ENCODE results near the gene PPP1R12C. TPM values are rescaled to one million over a fixed set of nuclear protein-coding genes. Genes with fewer than 3 reads are reported as not detected.

The PPP1R12C gene
- total and polyA plus RNA-seq, 9 donors = 21.4 to 152 (median 110) TPM

GRCh38 chr19:55080121-55080967 is 37.1 kb downstream of the PPP1R12C start:
- intact Hi-C loops (cut with DNase I) = no loop called here
- Histone ChIP-seq H3K27me3 (peaks cover 11% of the 10 kb centered on the region), H3K4me1 (ENCODE audit: insufficient read depth) (peaks cover 9% of the 10 kb centered on the region), H3K36me3 (no peaks in the 10 kb centered on the region), H3K9me3 (peaks cover 0 to 4% of the 10 kb centered on the region in 2 donors), H3K4me3 (no peak overlapping the region), H3K27ac (no peak overlapping the region)
- TF ChIP-seq POLR2A (IDR thresholded peaks at IDR 0.05) (no peak), EP300 (IDR thresholded peaks at IDR 0.05) (no peak), CTCF (IDR thresholded peaks at IDR 0.05) (no peak)
- 4 to 7% (median 5%) methylated on average over 55 of the region's 55 CpGs for WGBS, 3 donors
- DNase-seq = peak in 1 of 5 donors; percentile 60

GRCh38 chr19:55079400-55080038 is 37.9 kb downstream of the PPP1R12C start:
- intact Hi-C loops (cut with DNase I) = loop anchor here in 1 of 4 donors (10.0 kb wide), 1 partner anchor 45 kb away; no protein-coding TSS in a partner anchor
- Histone ChIP-seq H3K4me1 (ENCODE audit: insufficient read depth) (peaks cover 9% of the 10 kb centered on the region), H3K9me3 (peaks cover 0 to 4% of the 10 kb centered on the region in 2 donors), H3K36me3 (no peaks in the 10 kb centered on the region), H3K27ac (no peak overlapping the region), H3K4me3 (no peak overlapping the region), H3K27me3 (peaks cover 11% of the 10 kb centered on the region)
- WGBS, 3 donors = 58 to 65% (median 61%) methylated on average over 19 of the region's 19 CpGs
- TF ChIP-seq EP300 (IDR thresholded peaks at IDR 0.05) (no peak), CTCF (IDR thresholded peaks at IDR 0.05) (no peak), POLR2A (IDR thresholded peaks at IDR 0.05) (no peak)
- DNase-seq = no peak

DNA sequence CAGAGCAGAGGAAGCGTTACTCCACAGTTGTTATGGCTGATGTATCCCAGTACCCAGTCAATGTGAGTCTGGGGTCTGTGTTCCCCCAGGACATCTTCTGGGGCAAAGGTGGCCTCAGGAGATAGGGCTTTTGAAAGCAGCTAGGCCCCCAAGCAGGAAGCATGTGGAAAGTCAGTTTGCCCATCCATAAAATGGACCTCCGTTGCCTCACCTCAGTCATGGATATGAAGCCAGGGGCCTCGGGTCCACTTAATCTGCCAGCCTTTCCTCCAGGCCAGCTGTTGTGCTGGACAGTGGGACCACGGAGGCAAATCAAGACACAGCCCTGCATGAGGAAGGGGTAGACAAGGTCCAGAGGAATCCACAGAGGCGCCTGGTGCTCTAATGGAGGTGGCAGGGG is 38.4 kb downstream of the PPP1R12C start:
- Histone ChIP-seq H3K4me3 (no peak overlapping the region), H3K27ac (no peak overlapping the region), H3K27me3 (peaks cover 11% of the 10 kb centered on the region), H3K36me3 (no peaks in the 10 kb centered on the region), H3K9me3 (peaks cover 0 to 4% of the 10 kb centered on the region in 2 donors), H3K4me1 (ENCODE audit: insufficient read depth) (peaks cover 9% of the 10 kb centered on the region)
- DNase-seq = no peak
- WGBS, 3 donors = 54 to 64% (median 64%) methylated on average over 5 of the region's 5 CpGs
- intact Hi-C loops (cut with DNase I) = loop anchor here in 1 of 4 donors (10.0 kb wide), 1 partner anchor 46 kb away; no protein-coding TSS in a partner anchor
- TF ChIP-seq CTCF (IDR thresholded peaks at IDR 0.05) = no peak
- no peak for TF ChIP-seq EP300 (IDR thresholded peaks at IDR 0.05)
- TF ChIP-seq POLR2A (IDR thresholded peaks at IDR 0.05) = no peak

DNA sequence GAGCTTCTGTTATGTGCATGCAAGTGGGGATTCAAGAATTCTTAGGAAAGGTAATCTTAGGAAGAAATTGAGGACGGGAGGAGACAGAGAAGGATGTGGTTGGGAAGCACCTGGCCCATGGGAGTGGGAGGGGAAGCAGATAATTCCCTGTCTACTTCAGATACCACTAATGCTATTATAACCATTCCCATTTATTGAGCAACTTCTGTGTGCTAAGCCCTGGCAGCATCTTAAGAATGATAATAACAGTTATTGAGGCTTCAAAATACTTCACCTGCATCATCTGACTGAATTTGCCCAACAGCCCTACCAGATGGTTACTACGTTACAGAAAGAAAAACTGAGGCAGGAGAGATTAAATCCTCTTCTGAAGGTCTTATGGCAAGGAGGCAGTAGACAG is 40.3 kb downstream of the PPP1R12C start:
- DNase-seq = no peak
- WGBS, 3 donors = 36 to 52% (median 45%) methylated on average over 2 of the region's 2 CpGs
- Histone ChIP-seq H3K27ac (no peak overlapping the region), H3K9me3 (peaks cover 0 to 7% of the 10 kb centered on the region in 2 donors), H3K36me3 (no peaks in the 10 kb centered on the region), H3K4me3 (no peak overlapping the region), H3K4me1 (ENCODE audit: insufficient read depth) (peaks cover 9% of the 10 kb centered on the region), H3K27me3 (peaks cover 5% of the 10 kb centered on the region)
- TF ChIP-seq CTCF (IDR thresholded peaks at IDR 0.05) (no peak), POLR2A (IDR thresholded peaks at IDR 0.05) (no peak), EP300 (IDR thresholded peaks at IDR 0.05) (no peak)
- intact Hi-C loops (cut with DNase I) = loop anchor here in 1 of 4 donors (10.0 kb wide), 1 partner anchor 48 kb away; no protein-coding TSS in a partner anchor
